GM19395 (cell line): Measurements from ENCODE around the gene ZP2.
"Not testable (repeated sequence)": the region's sequence is repeated elsewhere in the genome, so short reads cannot be mapped to it uniquely, and the experiment has no call there.

Experiments used
- ATAC-seq: cut with Tn5 transposase; IDR thresholded peaks from one replicate; pipeline ENCODE4 v1.9.1; 2021; ENCODE audit warnings: mild to moderate bottlenecking, moderate library complexity; ENCODE audit not compliant: unreplicated experiment

Gene ZP2

GRCh38 chr16:21217121-21217520 is 5.7 kb upstream of the ZP2 start:
- no peak for ATAC-seq

GRCh38 chr16:21214086-21214485 is 2.7 kb upstream of the ZP2 start:
- ATAC-seq: no peak

GRCh38 chr16:21208446-21209230 is 2.7 kb downstream of the ZP2 start:
- no peak for ATAC-seq

- ATAC-seq: no peak
These were observed 4.8 kb downstream of the ZP2 start for GRCh38 chr16:21206550-21206949.

GRCh38 chr16:21205303-21205702 is 6.1 kb downstream of the ZP2 start:
- ATAC-seq: no peak

GRCh38 chr16:21203155-21203797 is 8.1 kb downstream of the ZP2 start:
- ATAC-seq: no peak

- no peak for ATAC-seq
These were observed 11.7 kb downstream of the ZP2 start for GRCh38 chr16:21199607-21200218.

- no peak for ATAC-seq
These were observed 13.8 kb downstream of the ZP2 start for GRCh38 chr16:21197621-21198020.

GRCh38 chr16:21197112-21197511 is 14.3 kb downstream of the ZP2 start:
- no peak for ATAC-seq

- not testable (repeated sequence) for ATAC-seq
These were observed 16.0 kb downstream of the ZP2 start for GRCh38 chr16:21195330-21195729.

GRCh38 chr16:21194771-21195301 is 16.5 kb downstream of the ZP2 start:
- no peak for ATAC-seq

GRCh38 chr16:21192991-21193390 is 18.4 kb downstream of the ZP2 start:
- ATAC-seq: no peak

- no peak for ATAC-seq
These were observed 20.8 kb downstream of the ZP2 start for GRCh38 chr16:21190599-21190998.

GRCh38 chr16:21190013-21190412 is 21.4 kb downstream of the ZP2 start:
- no peak for ATAC-seq

GRCh38 chr16:21189311-21189710 is 22.1 kb downstream of the ZP2 start:
- no peak for ATAC-seq

GRCh38 chr16:21186326-21186691 is 25.1 kb downstream of the ZP2 start:
- ATAC-seq: no peak

- ATAC-seq: no peak
These were observed 25.6 kb downstream of the ZP2 start for GRCh38 chr16:21185659-21186325.

GRCh38 chr16:21184834-21185233 is 26.5 kb downstream of the ZP2 start:
- no peak for ATAC-seq

- ATAC-seq: no peak
These were observed 27.4 kb downstream of the ZP2 start for GRCh38 chr16:21183995-21184394.

GRCh38 chr16:21179983-21180365 is 31.4 kb downstream of the ZP2 start:
- ATAC-seq: no peak
